Activated CD4-positive, CD25-positive, alpha-beta regulatory T cell treated with anti-CD3 and anti-CD28 coated beads, Interleukin-2, amount 50 U/mL, for 16 hours (primary cell): ENCODE data around the gene ENPP7.
A peak's percentile ranks its signal among the peaks of the same experiment; 100 is the strongest.

ENCODE experiments used
- DNase-seq: peaks from one replicate; pipeline ENCODE4 v3.0.0-alpha.2; 2020; ENCODE audit warnings: low read depth, low spot score

Gene ENPP7

DNA sequence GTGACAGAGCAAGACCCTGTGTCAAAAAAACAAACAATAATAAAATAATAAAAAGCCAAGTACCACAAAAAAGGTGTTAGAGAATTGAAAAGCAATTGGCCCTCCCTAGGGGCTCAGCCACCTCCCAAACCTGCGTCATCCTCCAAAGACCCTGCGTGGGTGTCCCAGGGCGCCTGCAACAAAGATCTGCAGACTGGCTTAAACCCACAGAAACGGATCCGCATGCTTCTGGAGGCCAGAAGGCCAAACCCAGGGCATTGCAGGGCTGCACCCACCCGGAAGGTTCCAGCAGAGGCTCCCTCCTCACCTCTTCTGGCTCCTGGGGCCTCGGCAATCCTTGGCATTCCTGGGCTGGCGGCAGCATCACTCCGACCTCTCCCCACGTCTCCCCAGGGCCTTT, 1.5 kb downstream of the ENPP7 start:
- no peak for DNase-seq

DNA sequence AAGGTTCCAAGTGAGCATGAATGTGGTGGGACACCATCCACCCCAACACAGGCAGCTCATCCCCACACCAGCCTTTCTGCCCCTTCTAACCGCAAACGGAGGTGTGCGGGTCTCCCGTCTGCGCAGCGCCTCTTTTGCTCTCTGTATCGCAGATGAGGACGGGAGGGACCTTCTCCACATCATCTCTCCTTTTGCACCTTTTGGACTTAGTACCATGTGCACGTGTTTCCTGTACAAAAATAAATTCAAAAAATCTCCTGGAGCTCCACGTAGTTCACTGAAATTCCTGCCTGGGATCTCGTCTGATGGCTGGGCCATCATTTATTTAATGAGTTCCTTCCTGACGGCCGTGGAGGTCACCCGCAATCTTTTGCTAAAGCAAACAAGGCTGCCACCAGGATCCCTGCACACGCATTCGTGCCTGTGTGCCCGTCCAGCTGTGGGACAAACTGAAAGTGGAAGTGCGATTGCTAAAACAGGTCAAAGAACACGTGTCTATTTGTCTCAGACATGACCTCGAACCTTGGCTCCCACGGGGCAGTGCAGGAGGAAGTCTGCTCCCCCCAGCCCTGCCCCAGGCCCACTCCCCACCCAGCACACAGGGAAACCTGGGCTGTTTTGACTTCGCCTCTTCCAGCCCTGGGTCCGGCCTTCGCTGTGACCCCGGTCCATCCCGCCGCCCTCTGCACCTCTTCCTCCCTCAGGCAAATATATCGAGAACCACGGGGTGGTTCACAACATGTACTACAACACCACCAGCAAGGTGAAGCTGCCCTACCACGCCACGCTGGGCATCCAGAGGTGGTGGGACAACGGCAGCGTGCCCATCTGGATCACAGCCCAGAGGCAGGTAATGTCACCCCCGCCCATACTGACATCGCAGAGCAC, 2.3 kb downstream of the ENPP7 start:
- no peak for DNase-seq

DNA sequence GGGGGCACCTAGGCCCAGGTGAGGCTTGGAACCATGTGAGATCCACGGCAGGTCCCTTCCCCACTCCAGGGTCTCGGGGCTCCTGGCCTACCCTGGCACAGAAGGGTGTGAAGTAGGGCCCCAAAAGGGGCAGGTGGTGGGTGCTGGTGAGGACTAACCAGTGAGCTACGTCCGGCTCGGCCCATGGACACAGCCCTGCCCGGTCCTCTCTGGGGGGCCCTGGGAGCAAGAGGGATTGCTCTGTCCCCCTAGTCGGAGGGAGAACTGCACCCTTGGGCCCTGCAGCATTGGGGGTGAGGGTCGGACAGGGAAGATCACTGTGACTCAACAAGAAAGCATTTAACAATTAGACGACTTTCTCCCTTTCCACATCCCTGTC, 2.9 kb downstream of the ENPP7 start:
- DNase-seq, result no peak

DNA sequence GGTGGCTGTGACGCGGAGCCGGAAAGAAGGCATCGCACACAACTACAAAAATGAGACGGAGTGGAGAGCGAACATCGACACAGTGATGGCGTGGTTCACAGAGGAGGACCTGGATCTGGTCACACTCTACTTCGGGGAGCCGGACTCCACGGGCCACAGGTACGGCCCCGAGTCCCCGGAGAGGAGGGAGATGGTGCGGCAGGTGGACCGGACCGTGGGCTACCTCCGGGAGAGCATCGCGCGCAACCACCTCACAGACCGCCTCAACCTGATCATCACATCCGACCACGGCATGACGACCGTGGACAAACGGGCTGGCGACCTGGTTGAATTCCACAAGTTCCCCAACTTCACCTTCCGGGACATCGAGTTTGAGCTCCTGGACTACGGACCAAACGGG, 4.4 kb downstream of the ENPP7 start:
- no peak for DNase-seq

DNA sequence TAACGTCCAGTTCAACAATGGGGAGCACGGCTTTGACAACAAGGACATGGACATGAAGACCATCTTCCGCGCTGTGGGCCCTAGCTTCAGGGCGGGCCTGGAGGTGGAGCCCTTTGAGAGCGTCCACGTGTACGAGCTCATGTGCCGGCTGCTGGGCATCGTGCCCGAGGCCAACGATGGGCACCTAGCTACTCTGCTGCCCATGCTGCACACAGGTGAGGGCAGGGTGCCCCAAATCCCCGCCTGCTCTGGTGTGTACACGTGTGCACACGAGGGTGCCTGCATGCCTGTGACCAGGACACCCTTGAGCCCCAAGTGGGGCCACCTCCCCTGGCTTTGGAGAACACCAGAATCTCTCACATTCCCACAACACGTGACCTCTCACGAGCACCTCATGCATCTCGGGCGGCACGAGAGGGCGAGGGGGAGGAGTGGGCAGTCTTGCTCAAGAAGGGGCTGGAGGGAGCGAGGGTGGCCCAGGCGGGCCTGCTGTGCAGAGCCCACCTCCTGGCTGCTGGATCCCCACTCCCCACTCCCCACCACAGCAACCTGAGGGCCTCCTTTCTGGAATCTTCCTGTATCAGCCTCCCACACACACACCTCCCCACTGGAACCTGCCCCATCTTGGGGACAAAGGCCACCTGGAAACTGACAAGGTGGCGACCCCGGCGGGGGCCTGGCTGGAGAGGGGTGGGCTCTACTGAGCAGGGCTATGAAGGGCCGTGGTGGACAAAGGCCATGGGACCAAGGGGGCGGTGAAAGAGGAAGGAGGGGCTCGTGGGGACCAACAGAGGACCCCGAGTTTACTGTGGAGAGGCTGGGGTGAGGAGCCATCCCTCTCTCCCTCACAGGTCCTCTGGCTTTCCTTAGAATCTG, 6.5 kb downstream of the ENPP7 start:
- DNase-seq, result no peak

DNA sequence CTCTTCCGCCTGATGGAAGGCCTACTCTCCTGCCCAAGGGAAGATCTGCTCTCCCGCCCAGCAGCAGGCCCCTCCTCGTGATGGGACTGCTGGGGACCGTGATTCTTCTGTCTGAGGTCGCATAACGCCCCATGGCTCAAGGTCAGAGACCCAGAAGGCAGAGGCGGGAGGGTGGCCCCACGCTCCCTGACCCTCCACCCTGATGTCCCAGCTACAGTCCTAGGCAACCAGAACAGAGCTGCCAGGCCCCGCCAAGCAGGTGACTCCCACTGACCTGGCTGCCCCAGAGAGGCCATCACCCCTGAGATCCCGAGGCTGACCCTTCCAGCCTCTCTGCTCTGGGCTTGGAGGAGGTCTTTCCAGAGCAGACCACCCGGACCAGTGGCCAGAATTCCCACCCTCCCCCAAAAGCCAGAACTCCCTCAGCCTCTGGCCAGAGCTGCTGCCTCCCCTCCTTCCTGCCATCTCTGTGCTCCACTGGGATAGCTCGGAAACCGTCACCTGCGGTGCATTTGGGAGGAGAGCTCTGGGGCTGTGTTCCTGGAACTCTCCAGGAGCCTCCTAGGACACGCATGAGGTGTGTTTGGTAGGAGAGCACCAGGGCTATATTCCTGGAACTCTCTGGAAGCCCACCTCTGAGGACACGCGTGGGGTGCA, 7.3 kb downstream of the ENPP7 start:
- DNase-seq, result no peak

DNA sequence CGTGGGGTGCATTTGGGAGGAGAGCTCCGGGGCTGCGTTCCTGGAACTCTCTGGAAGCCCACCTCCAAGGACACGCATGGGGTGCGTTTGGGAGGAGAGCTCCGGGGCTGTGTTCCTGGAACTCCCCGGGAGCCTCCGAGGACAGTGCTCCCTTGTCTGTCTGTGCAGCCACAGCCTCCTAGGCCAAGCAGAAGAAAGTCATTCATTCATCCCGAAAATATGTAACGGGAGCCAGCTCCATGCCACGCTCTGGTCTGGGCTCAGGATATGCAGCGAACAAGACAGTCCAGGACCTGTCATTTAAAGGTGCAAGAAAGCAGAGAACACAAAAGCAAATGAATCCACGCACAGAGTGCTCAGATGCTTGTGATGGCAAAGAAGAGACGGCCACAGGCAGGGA, 7.9 kb downstream of the ENPP7 start:
- DNase-seq, result no peak

DNA sequence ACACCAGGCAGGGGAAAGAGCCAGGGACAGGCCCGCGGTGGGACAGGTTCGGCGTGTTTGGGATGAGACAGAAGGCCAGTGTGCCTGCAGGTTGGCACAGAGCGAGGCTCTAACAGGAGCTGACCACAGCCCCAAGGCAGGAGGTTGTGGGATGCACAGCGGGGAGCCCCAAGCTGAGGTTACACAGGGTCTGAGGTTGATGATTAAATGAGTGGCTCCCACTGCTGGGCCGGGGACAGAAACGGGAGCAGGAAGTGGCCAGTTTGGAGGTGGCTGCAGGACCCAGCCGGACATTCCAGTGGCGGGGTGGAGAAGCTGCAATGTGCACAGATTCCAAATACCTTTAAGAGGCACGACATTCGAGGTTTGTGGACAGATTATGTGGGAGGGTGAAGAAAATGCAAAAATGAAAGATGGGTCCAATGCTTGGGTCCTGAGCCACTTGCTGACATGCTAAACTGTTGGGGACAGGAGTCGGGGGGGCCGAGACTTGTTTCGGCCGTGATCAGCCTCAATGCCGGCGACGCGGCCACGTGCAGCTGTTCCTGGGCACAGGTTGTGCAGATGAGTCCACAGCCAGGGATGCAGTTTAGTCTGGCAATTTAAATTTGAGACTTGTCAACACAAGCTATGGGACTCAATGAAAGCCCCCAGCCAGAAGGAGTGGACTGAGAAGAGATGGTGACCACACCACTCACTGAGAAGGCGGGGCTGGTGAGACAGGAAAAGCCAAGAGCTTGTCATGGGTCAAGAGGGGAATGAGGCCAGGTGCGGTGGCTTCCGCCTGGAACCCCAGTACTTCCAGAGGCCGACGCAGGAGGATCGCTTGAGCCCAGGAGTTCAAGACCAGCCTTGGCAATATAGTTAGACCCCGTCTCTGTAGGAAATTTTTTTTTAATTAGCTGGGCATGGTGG, 8.7 kb downstream of the ENPP7 start:
- DNase-seq, result no peak

DNA sequence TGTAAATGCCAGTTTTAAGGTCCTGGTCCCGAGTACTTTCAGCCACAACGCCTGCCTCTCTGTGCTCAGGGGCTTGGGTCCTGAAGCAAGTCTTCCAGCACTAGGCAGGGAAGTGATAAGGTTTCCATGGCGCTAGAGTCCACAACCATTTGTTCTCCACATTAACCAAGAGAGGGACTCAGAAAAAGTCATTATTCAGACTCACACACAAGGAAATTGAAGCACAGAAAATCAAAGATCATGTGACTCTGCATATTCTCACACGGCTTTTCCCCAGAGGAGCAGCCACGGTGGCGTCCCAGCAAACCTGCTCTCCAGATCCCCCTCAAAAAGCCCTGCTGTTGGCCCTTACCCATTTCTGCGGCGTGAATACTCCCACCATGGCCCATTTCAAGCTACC, 9.7 kb downstream of the ENPP7 start:
- no peak for DNase-seq

DNA sequence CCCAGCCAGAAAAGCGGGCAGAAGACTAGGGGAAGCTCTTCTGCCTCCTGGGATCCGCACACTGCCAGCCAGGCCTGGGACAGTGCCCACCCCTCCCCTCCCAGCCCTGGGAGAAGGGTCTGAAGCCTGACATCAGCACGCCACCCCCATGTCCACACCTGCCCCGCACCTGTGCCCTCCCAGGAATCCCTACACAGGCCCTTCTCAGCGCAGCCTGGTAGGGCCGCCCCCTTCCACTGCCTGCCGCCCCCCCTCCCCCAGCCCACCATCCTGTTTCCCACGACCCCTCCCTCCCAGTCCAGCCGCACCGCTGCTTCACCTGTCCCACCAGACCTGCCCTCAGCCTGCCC, 10.6 kb downstream of the ENPP7 start:
- DNase-seq, result no peak

DNA sequence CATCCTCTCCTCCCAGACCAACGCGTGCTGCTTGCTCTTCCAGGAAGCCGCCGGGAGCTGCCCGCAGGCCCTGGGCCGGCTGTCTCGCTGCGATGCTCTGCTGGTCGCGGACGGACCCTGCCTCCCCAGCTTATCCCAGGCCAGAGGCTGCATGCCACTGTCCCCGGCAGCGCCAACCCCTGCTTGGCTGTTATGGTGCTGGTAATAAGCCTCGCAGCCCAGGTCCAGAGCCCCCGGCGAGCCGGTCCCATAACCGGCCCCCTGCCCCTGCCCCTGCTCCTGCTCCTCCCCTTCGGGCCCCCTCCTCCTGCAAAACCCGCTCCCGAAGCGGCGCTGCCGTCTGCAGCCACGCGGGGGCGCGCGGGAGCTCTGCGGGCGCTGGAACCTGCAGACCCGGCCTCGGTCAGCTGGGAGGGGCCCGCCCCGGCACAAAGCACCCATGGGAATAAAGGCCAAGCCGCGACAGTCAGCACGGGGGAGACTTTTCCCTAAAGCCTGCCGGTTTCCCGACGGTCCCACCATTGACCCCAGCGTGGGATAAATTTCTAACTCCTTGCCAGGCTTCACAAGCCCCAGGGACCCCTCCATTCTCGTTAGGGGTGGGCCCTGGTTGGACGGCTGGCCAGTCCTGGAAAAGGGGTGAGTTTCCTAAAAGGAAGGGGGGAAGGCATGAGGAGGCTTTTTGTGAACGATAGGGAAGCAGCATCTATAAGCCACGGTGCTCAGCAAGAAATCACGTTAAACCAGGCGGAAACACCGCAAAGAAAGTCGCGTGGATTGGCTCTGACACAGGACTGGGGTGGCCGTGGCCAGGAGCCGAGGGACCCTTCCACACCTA, 11.2 kb downstream of the ENPP7 start:
- DNase-seq, result peak; percentile 43

DNA sequence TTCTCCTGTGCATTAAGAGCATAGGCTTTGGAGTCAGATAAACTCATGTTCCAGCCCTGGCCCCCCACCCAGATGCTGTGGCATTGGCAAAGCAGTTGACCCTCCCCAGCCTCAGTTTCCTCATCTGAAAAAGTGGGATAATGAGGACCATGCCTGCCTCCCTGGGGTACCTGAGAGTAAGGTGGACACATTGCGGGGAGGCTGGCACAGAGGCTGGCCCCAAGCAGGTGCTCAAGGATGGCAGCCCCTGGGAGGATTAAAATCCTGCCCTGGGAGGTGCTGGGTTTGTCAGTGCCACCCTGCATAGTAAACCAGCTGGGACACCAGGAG, 11.8 kb downstream of the ENPP7 start:
- DNase-seq, result no peak

DNA sequence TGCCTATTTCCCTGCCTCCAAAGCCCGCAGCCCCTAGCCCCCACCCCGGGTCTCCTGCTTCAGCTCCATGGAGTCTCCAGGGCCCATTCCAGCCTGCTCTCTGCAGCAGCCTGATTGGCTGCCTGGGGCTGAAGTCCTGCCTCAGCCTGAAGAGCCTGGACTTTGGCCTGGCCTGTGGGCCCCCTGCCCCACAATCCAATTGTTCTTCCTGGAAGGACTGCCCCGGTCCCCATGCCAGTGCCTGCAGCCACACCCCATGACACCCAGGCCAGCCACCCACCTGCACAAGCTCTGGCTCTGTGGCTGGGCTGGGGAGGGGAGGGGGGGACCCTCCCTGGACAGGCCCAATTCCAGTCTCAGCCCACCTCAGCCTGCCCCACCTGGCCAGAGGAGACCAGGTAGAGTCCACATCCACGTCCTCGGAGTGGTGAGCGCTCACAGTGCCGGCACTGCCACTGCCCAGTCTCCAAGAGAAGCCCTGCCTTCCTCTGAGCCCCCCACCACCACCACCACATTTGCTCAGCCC, 12.3 kb downstream of the ENPP7 start:
- no peak for DNase-seq

DNA sequence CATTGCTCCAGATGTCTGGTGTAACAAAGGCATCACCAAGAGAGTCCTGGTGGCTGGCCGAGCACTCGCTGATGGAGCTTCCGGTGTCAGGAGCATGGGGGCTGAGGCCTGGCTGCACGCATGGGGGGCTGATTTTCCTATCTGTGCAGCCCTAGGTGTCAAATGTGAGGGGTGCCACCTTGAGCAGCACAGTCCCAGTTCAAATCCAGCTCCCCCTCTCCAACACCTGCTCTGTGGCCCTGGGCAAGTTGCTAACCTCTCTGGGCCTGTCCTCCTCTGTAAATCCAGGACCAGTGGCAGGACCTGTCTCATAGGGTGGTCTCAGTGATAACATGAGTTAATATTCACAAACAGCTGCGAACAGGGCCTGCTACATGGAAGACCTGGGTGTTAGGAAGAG, 12.9 kb downstream of the ENPP7 start:
- DNase-seq, result no peak

DNA sequence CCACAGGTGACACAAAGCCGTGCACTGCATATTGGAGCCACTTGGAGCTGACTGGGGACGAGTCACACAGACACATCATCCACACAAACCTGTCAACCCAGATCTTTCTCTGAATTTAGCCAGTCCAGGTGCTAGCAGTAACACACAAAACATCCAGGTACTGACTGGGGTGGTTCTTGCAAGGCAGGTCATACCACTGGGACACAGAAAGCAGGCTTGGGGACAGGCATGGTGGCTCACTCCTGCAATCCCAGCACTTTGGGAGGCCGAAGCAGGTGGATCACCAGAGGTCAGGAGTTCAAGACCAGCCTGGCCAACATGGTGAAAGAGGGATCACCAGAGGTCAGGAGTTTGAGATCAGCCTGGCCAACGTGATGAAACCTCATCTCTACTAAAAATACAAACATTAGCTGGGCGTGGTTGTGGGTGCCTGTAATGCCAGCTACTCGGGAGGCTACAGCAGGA, 14.9 kb downstream of the ENPP7 start:
- no peak for DNase-seq

DNA sequence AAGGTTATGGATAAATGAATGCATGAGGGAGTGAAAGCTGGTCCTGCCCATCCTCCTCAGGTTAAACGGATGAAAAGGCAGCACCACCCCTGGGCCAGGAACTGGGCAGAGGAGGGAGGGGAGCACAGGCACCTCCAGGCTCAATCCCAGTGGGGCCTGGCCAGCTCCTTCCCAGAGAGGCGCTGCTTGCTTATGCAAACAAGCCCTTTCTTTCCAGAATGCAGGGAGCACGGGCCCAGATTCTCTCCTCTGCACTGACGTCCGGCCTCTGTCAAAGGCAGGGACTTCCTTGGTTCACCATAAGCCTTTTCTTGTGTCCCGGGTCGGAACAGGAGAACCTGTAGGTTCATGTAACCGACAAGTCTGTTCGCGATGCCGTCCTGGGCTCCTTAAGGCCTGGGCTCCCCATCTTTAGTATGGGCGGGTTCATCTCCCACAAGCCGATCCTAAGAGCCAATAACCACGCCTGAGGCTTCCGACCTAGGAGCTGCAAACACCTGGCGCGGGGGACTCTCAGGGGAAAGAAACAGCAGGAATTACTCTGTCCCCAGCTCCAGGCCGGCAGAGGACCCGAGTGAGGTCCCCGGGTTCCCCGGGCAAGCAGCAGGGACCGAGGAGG, 16.3 kb downstream of the ENPP7 start:
- no peak for DNase-seq

DNA sequence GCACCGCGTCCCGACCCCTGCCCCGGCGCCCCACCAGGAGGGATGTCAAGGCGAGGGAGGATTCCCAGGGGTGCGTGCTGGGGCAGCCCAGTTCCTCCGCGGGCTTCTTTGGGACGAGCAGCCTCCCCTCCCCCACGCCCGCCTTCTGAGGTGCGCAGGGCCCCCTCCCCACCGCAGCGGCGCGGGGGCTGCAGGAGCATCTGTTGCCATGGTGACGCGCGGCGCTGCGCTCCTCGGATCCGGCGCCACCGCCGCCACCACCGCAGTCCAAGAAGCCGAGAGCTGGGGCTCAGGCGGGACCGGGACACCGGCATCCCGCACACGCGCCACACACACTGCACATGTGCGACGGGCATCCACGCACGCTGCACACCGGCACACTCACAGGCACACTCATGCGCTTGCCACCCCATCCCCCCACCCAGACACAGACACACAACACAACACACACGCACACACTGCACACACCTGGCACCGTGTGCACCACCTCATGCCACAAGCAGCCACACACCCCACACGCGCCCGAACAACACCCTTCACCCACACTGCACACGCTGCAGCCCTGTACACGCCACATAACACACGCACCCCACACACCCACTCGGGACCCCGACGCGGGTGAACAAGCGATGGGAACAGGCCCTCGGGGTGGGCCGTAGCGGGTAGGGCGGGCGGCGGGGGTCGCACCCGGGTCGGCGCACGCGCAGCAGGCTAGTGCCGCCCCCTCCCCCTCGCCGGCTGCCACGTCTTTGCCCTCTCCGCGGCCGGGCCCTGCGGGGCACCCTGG, 17.0 kb downstream of the ENPP7 start:
- DNase-seq, result no peak

DNA sequence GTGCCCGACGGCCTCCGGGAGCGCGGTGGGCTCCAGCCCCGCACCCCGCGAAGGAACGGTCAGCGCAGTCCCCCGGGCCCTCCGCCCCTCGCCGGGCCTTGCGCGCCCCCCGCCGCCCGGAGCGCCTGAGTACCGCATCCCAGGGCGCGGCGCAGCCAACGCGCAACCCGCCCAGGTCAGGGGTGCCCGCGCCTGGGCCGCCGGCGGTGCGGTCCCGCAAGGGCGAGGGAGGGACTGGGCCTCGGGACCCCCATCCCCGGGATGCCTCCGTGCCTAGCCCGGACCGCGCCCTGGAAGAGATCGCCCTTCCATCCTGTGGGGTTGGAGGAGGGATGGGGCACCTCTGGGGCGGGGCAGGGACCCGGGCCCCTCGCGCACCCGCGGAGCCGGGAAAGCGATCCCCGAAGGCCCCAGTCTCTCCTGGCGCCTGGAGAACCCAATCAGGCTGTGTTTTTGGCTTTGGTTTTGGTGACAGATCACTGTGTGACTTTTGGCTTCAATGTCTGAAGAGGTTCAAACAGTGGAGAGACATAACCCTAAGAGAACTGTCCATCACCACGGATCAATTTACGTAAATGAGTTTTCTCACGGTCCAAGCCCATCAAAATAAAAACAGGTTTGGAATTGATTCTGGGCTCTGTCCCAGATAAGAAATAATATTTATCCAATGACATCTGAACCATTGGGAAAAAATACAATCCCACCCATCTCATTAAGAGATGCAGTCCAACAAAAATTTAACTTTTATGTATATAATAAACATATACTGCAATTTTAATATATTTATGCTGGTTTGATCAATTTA, 17.8 kb downstream of the ENPP7 start:
- DNase-seq, result no peak
